HCT116 (cell line): ENCODE data around the gene GNAO1. TPM values are rescaled to one million over a fixed set of nuclear protein-coding genes. Genes with fewer than 3 reads are reported as not detected.

Source experiments
- ATAC-seq: fragments of 200-7000 bp; cut with Tn5 transposase; 2 replicates; pipeline ENCODE4 v1.9.1; 2020; ENCODE audit warnings: mild to moderate bottlenecking, moderate library complexity
- BruUV-seq: library from RNA; stranded (reverse); fragments of 400-500 nt; replicated peaks from 2 replicates; lab custom pipeline; 2021; lab: Mats Ljungman, UMichigan
- CTCF ChIA-PET: fragments of 300-600 bp; sonication (Branson Sonifier 250); formaldehyde crosslinking; loops from one replicate; lab custom pipeline; 2021; ENCODE audit warnings: antibody characterized with exemption; lab: Charles Lee
- POLR2A ChIA-PET: fragments of 300-600, 350-600 bp; sonication (Branson Sonifier 250); formaldehyde crosslinking; loops from one replicate; lab custom pipeline; 2021; ENCODE audit warnings: antibody characterized with exemption; lab: Charles Lee
- RAD21 ChIA-PET, 2 experiments: fragments of 300-600 bp; sonication (Branson Sonifier 250); formaldehyde crosslinking; loops; one replicate each; lab custom pipeline; 2023; ENCODE audit warnings: low total read pairs in 2 of 2; ENCODE audit not compliant: uncharacterized antibody in 2 of 2, unreplicated experiment in 2 of 2, low non-redundant PET in 1 of 2; lab: Charles Lee
- DNase-seq: peaks from one replicate; pipeline ENCODE4 v3.0.0-alpha.2; 2010; ENCODE audit warnings: low read depth, low spot score
- H2AFZ ChIP-seq: fragments of 200-600 bp; shearing (Covaris generic), sonication (generic); 2 replicates; pipeline ENCODE4 v1.6.1; 2017; ENCODE audit warnings: low read depth, mixed run types, mixed read lengths, antibody characterized with exemption, low read length; ENCODE audit not compliant: poor library complexity, severe bottlenecking
- H3K27ac ChIP-seq: 2 replicates; pipeline ENCODE4 v1.5.1; 2012; ENCODE audit warnings: low read depth, low read length
- H3K27me3 ChIP-seq: fragments of 200-600 bp; sonication (generic); 2 replicates; pipeline ENCODE4 v1.6.1; 2016; ENCODE audit warnings: mixed run types, low read length, mixed read lengths; ENCODE audit not compliant: insufficient read depth
- H3K36me3 ChIP-seq, 2 experiments: fragments of 200-500 bp in 1 of 2; fragments of 200-600 bp in 1 of 2; sonication (Bioruptor generic) in 1 of 2; sonication (generic) in 1 of 2; 2 replicates each; pipeline versions ENCODE4 v1.5.1 to v1.6.1; 2014 to 2016; ENCODE audit warnings: low read length in 2 of 2, inconsistent platforms in 1 of 2, mixed read lengths in 1 of 2, mixed run types in 1 of 2; ENCODE audit not compliant: insufficient read depth in 2 of 2, control insufficient read depth in 1 of 2
- H3K4me1 ChIP-seq, 2 experiments: fragments of 200-600 bp in 1 of 2; sonication (generic) in 1 of 2; 2 replicates each; pipeline versions ENCODE4 v1.5.1 to v1.6.1; 2012 to 2017; ENCODE audit warnings: low read length in 2 of 2, inconsistent platforms in 1 of 2, mild to moderate bottlenecking in 1 of 2, mixed read lengths in 1 of 2, mixed run types in 1 of 2, moderate library complexity in 1 of 2; ENCODE audit not compliant: insufficient read depth in 2 of 2, control insufficient read depth in 1 of 2
- H3K4me2 ChIP-seq: fragments of 200-600 bp; sonication (generic); 2 replicates; pipeline ENCODE4 v1.6.1; 2017; ENCODE audit warnings: mixed run types, low read length, mixed read lengths
- H3K4me3 ChIP-seq, 2 experiments: fragments of 200-600 bp in 1 of 2; sonication (generic) in 1 of 2; replicated peaks in 1 of 2; 2 replicates each; pipeline ENCODE4 v1.5.1; 2011 to 2016; ENCODE audit warnings: low read length in 2 of 2, control low read depth in 1 of 2, low read depth in 1 of 2, mild to moderate bottlenecking in 1 of 2, mixed read lengths in 1 of 2, mixed run types in 1 of 2
- H3K79me2 ChIP-seq: fragments of 200-600 bp; sonication (generic); 2 replicates; pipeline ENCODE4 v1.6.1; 2017; ENCODE audit warnings: mild to moderate bottlenecking, mixed run types, low read length, moderate library complexity, mixed read lengths; ENCODE audit not compliant: insufficient read depth
- H3K9ac ChIP-seq: fragments of 200-600 bp; sonication (generic); 2 replicates; pipeline ENCODE4 v1.6.1; 2016; ENCODE audit warnings: low read length, mixed read lengths
- H3K9me2 ChIP-seq: fragments of 200-600 bp; sonication (generic), shearing (Covaris generic); 2 replicates; pipeline ENCODE4 v1.6.1; 2017; ENCODE audit warnings: mixed run types, mild to moderate bottlenecking, moderate library complexity; ENCODE audit not compliant: insufficient read depth
- H3K9me3 ChIP-seq, 2 experiments: fragments of 200-500 bp in 1 of 2; fragments of 200-600 bp in 1 of 2; sonication (Bioruptor generic) in 1 of 2; sonication (generic) in 1 of 2; 2 replicates each; pipeline ENCODE4 v1.6.1; 2014 to 2017; ENCODE audit warnings: low read length in 2 of 2, mixed read lengths in 2 of 2, inconsistent platforms in 1 of 2, low read depth in 1 of 2, mild to moderate bottlenecking in 1 of 2, mixed run types in 1 of 2, moderate library complexity in 1 of 2; ENCODE audit not compliant: control insufficient read depth in 1 of 2, insufficient read depth in 1 of 2
- H4K20me1 ChIP-seq: fragments of 200-600 bp; sonication (generic), shearing (Covaris generic); 2 replicates; pipeline ENCODE4 v1.6.1; 2017; ENCODE audit warnings: mixed run types, mild to moderate bottlenecking, moderate library complexity; ENCODE audit not compliant: insufficient read depth
- ELF1 ChIP-seq: IDR thresholded peaks from 2 replicates; pipeline ENCODE4 v1.6.1; 2012; ENCODE audit warnings: low read depth, borderline replicate concordance
- JUND ChIP-seq: IDR thresholded peaks from 2 replicates; pipeline ENCODE4 v1.6.1; 2012
- POLR2A ChIP-seq: IDR thresholded peaks from 2 replicates; pipeline ENCODE4 v1.7.0; 2011; ENCODE audit warnings: borderline replicate concordance; ENCODE audit not compliant: insufficient read depth, insufficient read length; ENCODE audit errors: extremely low read depth
- RAD21 ChIP-seq: IDR thresholded peaks from 2 replicates; pipeline ENCODE4 v1.6.1; 2012; ENCODE audit warnings: low read depth, mild to moderate bottlenecking
- SIN3A ChIP-seq: IDR thresholded peaks from 2 replicates; pipeline ENCODE4 v1.6.1; 2012; ENCODE audit warnings: low read depth
- TCF7L2 ChIP-seq: IDR thresholded peaks from 2 replicates; pipeline ENCODE4 v1.7.0; 2011; ENCODE audit warnings: borderline replicate concordance, inconsistent platforms; ENCODE audit not compliant: insufficient read depth, insufficient read length; ENCODE audit errors: extremely low read depth
- YY1 ChIP-seq: IDR thresholded peaks from 2 replicates; pipeline ENCODE4 v1.6.1; 2011; ENCODE audit warnings: low read length, low read depth, moderate library complexity, mild to moderate bottlenecking; ENCODE audit not compliant: insufficient replicate concordance; ENCODE audit errors: extremely low read depth
- ZFX ChIP-seq: fragments of 450-650 bp; IDR thresholded peaks from 2 replicates; pipeline ENCODE4 v1.6.1; 2017
- intact Hi-C: fragments of 100-400 bp; cut with micrococcal nuclease; formaldehyde crosslinking; loops from 2 replicates; pipeline ENCODE4 v1.10.0; 2022
- total RNA-seq: library from RNA; stranded (reverse); gene quantifications from one replicate; pipeline ENCODE4 v1.2.1, GENCODE V29; 2021; ENCODE audit not compliant: unreplicated experiment
- TF ChIP-seq, protein P1 (sequence below): IDR thresholded peaks from 2 replicates; pipeline ENCODE4 v1.6.1; 2012; ENCODE audit warnings: low read depth
- TF ChIP-seq, protein P2 (sequence below): IDR thresholded peaks from 2 replicates; pipeline ENCODE4 v1.6.1; 2012

Gene GNAO1
- total RNA-seq, 1 experiment from 2014 or later, result 0.12 TPM

DNA sequence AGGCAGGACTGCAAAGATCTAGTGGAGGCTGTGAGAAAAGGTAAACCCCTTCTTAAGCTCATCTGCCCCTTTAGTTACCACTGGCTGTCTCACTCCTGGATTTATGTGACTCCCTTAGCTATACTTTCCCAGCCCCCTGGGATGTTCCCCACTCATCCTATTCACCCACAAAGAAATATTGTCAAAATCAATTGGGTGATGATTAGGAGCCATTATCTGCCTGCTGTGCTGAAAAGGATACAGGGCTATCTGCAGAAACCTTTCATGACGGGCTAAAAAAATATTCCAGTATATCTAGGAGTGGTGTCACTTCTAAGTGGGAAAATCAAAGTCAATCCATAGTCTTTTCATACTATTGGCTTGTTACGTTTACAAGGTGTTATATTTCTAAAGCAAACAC lies 8.0 kb upstream of the GNAO1 start:
- Histone ChIP-seq H3K9me3 (0 out of 4 replicates have a peak, but pooled peaks cover 0 to 6% of the 10 kb centered on the region in 2 experiments), H3K9ac (no peak overlapping the region), H4K20me1 (no peaks in the 10 kb centered on the region), H3K27ac (no peak overlapping the region), H3K4me2 (no peak overlapping the region), H3K4me3 (no peak overlapping the region), H3K9me2 (no peaks in the 10 kb centered on the region), H2AFZ (no peak overlapping the region), H3K36me3 (no peaks in the 10 kb centered on the region), H3K27me3 (peaks cover 21% of the 10 kb centered on the region), H3K79me2 (no peaks in the 10 kb centered on the region), H3K4me1 (no peaks in the 10 kb centered on the region)
- RAD21 ChIA-PET, result no interaction called here
- BruUV-seq, result no TSS peak
- DNase-seq (no peak), ATAC-seq (no peak)
- CTCF ChIA-PET, result no interaction called here
- TF ChIP-seq, protein P1, sequence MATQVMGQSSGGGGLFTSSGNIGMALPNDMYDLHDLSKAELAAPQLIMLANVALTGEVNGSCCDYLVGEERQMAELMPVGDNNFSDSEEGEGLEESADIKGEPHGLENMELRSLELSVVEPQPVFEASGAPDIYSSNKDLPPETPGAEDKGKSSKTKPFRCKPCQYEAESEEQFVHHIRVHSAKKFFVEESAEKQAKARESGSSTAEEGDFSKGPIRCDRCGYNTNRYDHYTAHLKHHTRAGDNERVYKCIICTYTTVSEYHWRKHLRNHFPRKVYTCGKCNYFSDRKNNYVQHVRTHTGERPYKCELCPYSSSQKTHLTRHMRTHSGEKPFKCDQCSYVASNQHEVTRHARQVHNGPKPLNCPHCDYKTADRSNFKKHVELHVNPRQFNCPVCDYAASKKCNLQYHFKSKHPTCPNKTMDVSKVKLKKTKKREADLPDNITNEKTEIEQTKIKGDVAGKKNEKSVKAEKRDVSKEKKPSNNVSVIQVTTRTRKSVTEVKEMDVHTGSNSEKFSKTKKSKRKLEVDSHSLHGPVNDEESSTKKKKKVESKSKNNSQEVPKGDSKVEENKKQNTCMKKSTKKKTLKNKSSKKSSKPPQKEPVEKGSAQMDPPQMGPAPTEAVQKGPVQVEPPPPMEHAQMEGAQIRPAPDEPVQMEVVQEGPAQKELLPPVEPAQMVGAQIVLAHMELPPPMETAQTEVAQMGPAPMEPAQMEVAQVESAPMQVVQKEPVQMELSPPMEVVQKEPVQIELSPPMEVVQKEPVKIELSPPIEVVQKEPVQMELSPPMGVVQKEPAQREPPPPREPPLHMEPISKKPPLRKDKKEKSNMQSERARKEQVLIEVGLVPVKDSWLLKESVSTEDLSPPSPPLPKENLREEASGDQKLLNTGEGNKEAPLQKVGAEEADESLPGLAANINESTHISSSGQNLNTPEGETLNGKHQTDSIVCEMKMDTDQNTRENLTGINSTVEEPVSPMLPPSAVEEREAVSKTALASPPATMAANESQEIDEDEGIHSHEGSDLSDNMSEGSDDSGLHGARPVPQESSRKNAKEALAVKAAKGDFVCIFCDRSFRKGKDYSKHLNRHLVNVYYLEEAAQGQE, result no peak
- TF ChIP-seq POLR2A (no peak), TCF7L2 (no peak), ZFX (no peak), RAD21 (no peak), YY1 (no peak), SIN3A (no peak), JUND (no peak), ELF1 (no peak)
- TF ChIP-seq, protein P2, sequence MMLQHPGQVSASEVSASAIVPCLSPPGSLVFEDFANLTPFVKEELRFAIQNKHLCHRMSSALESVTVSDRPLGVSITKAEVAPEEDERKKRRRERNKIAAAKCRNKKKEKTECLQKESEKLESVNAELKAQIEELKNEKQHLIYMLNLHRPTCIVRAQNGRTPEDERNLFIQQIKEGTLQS, result no peak
- intact Hi-C loops, result no loop called here
- POLR2A ChIA-PET, result no interaction called here
